Breast epithelium (tissue), 4 donors: ENCODE results near the gene RASGRP1. TPM values are rescaled to one million over a fixed set of nuclear protein-coding genes. Genes with fewer than 3 reads are reported as not detected.

Source experiments
- DNase-seq, 2 donors: peaks; one replicate each; pipeline ENCODE4 v3.0.0-alpha.2; 2019; ENCODE audit warnings: low spot score in 2 of 2
- H3K27ac ChIP-seq, 2 donors: fragments of 200-600 bp; sonication (generic) in 1 of 2; one replicate each; pipeline ENCODE4 v1.5.1; 2016 to 2019; ENCODE audit warnings: mild to moderate bottlenecking in 1 of 2
- H3K27me3 ChIP-seq, 2 donors: fragments of 200-600 bp; sonication (generic) in 1 of 2; one replicate each; pipeline versions ENCODE4 v1.5.1 to v1.6.0; 2017 to 2019; ENCODE audit warnings: control low read depth in 1 of 2, mild to moderate bottlenecking in 1 of 2
- H3K36me3 ChIP-seq: fragments of 200-600 bp; one replicate; pipeline ENCODE4 v1.5.1; 2019
- H3K4me1 ChIP-seq, 2 donors: fragments of 200-600 bp; sonication (generic); one replicate each; pipeline ENCODE4 v1.5.1; 2016 to 2019; ENCODE audit warnings: control low read depth in 1 of 2
- H3K4me3 ChIP-seq, 3 donors: fragments of 200-600 bp; sonication (generic); 1 replicate in 2 of 3; 2 replicates in 1 of 3; pipeline ENCODE4 v1.5.1; 2016 to 2019; ENCODE audit warnings: mild to moderate bottlenecking in 3 of 3, moderate library complexity in 2 of 3
- H3K9me3 ChIP-seq, 2 donors: fragments of 200-600 bp; sonication (generic) in 1 of 2; one replicate each; pipeline ENCODE4 v1.5.1; 2016 to 2019; ENCODE audit warnings: control low read depth in 1 of 2
- CTCF ChIP-seq, 3 donors: fragments of 450-650 bp; IDR thresholded peaks; one replicate each; pipeline ENCODE4 v1.5.1; 2016 to 2017; ENCODE audit warnings: antibody characterized with exemption in 3 of 3, mild to moderate bottlenecking in 3 of 3, moderate library complexity in 3 of 3
- POLR2A ChIP-seq: fragments of 450-650 bp; IDR thresholded peaks from one replicate; pipeline ENCODE4 v1.6.1; 2016; ENCODE audit warnings: antibody characterized with exemption, mild to moderate bottlenecking, moderate library complexity
- POLR2AphosphoS5 ChIP-seq, 3 donors: sonication (generic); formaldehyde crosslinking; IDR thresholded peaks; one replicate each; pipeline ENCODE4 v1.6.1; 2017; ENCODE audit warnings: antibody characterized with exemption in 3 of 3
- intact Hi-C: fragments of 100-400 bp; cut with DNase I; formaldehyde crosslinking; loops from one replicate; pipeline ENCODE4 v1.15.1; 2023; ENCODE audit warnings: low total_unique reads
- total RNA-seq, 3 donors: library from RNA; depleted of rRNA; stranded (reverse); fragments of >200 nt; gene quantifications; one replicate each; pipeline ENCODE4 v1.1.0, GENCODE V29; 2016

Gene RASGRP1
- total RNA-seq, 3 donors from 2014 or later: 0.96 to 4.8 (median 1.3) TPM

DNA sequence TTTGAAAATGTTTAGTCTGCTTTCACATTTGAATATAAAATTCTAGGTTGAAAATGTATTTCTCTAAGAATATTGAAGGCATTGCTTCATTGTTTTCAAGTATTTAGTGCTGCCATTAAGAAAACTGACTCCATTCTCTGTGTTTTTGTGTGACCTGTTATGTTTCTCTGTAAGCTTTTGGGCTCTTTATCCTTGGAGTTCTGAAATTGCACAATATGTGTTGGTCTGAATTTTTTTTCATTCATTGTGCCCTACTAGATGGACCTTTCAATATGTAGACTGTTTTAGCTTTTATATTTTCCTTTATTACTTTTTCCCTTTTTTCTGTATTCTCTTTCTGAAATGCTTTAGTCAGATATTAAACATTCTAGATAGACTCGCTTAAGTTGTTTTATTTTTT, 88.5 kb downstream of the RASGRP1 start:
- TF ChIP-seq POLR2A (no peak), POLR2AphosphoS5 (IDR thresholded peaks at IDR 0.05) (no peak), CTCF (IDR thresholded peaks at IDR 0.05) (no peak)
- intact Hi-C loops: no loop called here
- Histone ChIP-seq H3K4me3 (no peak overlapping the region), H3K36me3 (peaks cover 5% of the 10 kb centered on the region), H3K27me3 (no peaks in the 10 kb centered on the region), H3K4me1 (no peaks in the 10 kb centered on the region), H3K9me3 (no peaks in the 10 kb centered on the region), H3K27ac (no peak overlapping the region)
- DNase-seq: no peak

DNA sequence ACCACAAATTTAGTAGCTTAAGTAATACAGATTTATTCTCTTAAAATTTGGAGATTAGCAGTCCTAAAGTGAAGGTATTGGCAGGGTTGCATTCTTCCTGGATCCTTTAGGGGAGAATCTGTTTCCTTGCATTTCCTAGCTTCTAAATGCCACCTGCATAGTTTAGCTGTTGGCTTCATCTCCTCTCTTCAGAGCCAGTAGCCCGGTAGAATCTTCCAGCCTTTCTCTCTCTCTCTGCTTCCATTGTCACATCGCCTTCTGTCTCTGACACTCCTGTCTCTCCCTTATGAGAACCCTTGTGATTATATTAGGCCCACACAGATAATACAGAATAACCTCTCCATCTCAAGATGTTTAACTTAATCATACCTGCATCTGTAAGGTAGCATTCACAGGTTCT, 89.3 kb downstream of the RASGRP1 start:
- Histone ChIP-seq H3K27me3 (no peaks in the 10 kb centered on the region), H3K4me3 (no peak overlapping the region), H3K4me1 (no peaks in the 10 kb centered on the region), H3K27ac (no peak overlapping the region), H3K9me3 (no peaks in the 10 kb centered on the region), H3K36me3 (peaks cover 5% of the 10 kb centered on the region)
- TF ChIP-seq POLR2AphosphoS5 (IDR thresholded peaks at IDR 0.05) (no peak), CTCF (IDR thresholded peaks at IDR 0.05) (no peak), POLR2A (no peak)
- intact Hi-C loops: no loop called here
- no peak for DNase-seq

- intact Hi-C loops: no loop called here
- no peaks in the 10 kb centered on the region for H3K4me1 ChIP-seq
- no peak overlapping the region for H3K4me3 ChIP-seq
- peaks cover 5% of the 10 kb centered on the region for H3K36me3 ChIP-seq
- H3K27ac ChIP-seq: no peak overlapping the region
- DNase-seq: no peak
- no peaks in the 10 kb centered on the region for H3K9me3 ChIP-seq
- no peaks in the 10 kb centered on the region for H3K27me3 ChIP-seq
- TF ChIP-seq CTCF (IDR thresholded peaks at IDR 0.05): peak in 2 of 3 donors; percentile 48 to 60
- TF ChIP-seq POLR2AphosphoS5 (IDR thresholded peaks at IDR 0.05): no peak
- TF ChIP-seq POLR2A: no peak
Observed at GRCh38 chr15:38474155-38474757, 90.4 kb downstream of the RASGRP1 start.

DNA sequence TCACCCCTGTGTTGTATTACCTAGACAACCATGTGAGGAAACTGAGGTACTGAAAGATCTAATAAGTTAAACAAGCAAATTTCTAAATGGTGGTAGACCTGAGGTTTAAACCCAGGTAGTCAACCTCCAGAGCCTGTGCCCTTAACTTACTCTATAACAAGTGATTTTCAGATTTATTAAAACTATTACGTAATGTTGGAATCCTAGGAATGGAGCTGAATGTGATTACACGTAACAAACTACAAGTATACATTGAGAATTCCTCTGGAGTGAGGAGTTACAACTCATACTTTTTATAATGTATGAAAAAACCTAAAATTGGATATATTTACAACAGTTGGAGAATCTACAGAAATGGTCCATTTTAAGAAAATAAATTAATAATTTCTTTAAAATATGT, 92.6 kb downstream of the RASGRP1 start:
- H3K4me3 ChIP-seq: no peak overlapping the region
- H3K4me1 ChIP-seq: no peaks in the 10 kb centered on the region
- intact Hi-C loops: no loop called here
- peaks cover 5% of the 10 kb centered on the region for H3K36me3 ChIP-seq
- H3K27me3 ChIP-seq: no peaks in the 10 kb centered on the region
- no peak for TF ChIP-seq POLR2AphosphoS5 (IDR thresholded peaks at IDR 0.05)
- no peak for DNase-seq
- H3K9me3 ChIP-seq: no peaks in the 10 kb centered on the region
- no peak overlapping the region for H3K27ac ChIP-seq

- Histone ChIP-seq H3K4me1 (no peaks in the 10 kb centered on the region), H3K27ac (no peak overlapping the region), H3K27me3 (no peaks in the 10 kb centered on the region), H3K36me3 (peaks cover 5% of the 10 kb centered on the region), H3K4me3 (no peak overlapping the region), H3K9me3 (no peaks in the 10 kb centered on the region)
- DNase-seq: no peak
- TF ChIP-seq CTCF (IDR thresholded peaks at IDR 0.05): no peak
- intact Hi-C loops: no loop called here
Observed at GRCh38 chr15:38470816-38471215, 93.8 kb downstream of the RASGRP1 start.

DNA sequence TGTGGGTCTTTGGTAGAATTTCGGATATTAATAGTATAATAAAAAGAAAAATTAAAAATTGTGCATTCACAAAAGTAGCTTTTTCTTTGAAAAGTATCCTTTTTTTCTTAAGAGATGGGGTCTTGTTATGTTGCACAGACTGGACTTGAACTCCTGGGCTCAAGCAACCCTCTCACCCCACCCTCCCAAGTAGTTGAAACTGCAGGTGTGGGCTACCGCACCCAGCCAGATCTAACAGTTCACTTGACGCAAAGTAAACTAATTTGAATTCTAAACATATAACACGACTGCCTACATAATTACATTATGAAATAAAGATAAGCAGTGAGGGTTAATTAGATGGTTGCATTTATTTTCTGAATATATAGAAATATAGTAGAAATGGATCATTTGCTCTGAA, 99.9 kb downstream of the RASGRP1 start:
- no peak for DNase-seq
- Histone ChIP-seq H3K4me1 (no peaks in the 10 kb centered on the region), H3K4me3 (no peak overlapping the region), H3K27me3 (no peaks in the 10 kb centered on the region), H3K27ac (no peak overlapping the region), H3K36me3 (no peaks in the 10 kb centered on the region), H3K9me3 (no peaks in the 10 kb centered on the region)
- TF ChIP-seq POLR2A (no peak), POLR2AphosphoS5 (IDR thresholded peaks at IDR 0.05) (no peak), CTCF (IDR thresholded peaks at IDR 0.05) (no peak)
- intact Hi-C loops: no loop called here
